ENCODE measurements around the gene PELI2.
"Not testable (repeated sequence)": the region's sequence is repeated elsewhere in the genome, so short reads cannot be mapped to it uniquely, and the experiment has no call there.

PELI2 gene

DNA sequence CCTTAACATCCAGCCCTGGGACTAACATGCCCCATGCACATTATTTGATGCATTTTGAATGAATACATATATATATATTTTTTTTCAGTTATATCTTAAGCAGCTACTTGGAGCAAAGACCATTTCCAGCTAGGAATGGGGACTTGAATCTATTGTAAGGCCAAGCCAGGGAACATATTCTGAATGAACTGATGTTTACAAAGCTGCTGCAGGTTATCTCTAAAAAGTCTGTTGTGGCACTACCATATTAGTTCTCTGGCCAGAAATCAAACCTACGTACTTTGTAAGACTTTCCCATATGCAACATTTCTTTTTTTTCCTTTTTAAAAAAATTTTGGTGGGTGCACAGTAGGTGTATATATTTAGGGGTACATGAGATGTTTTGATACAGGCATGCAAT, 43.4 kb downstream of the PELI2 start:
- Histone ChIP-seq H3K27me3 (ENCODE audit: low read length) (no peaks in the 10 kb centered on the region), H3K79me2 (ENCODE audit: insufficient read depth, low read length) (no peaks in the 10 kb centered on the region), H3F3A (ENCODE audit: insufficient read depth) (no peaks in the 10 kb centered on the region), H2AFZ (ENCODE audit: low read depth, low read length, severe bottlenecking) (no peak overlapping the region), H3K4me3 (ENCODE audit: insufficient read depth, low read length, poor library complexity, severe bottlenecking) (no peak overlapping the region), H4K20me1 (ENCODE audit: low read depth, low read length) (no peaks in the 10 kb centered on the region), H3K36me3 (ENCODE audit: low read length) (no peaks in the 10 kb centered on the region), H3K9ac (ENCODE audit: low read length) (no peak overlapping the region), H3K27ac (ENCODE audit: low read depth, low read length) (no peak overlapping the region), H3K4me2 (ENCODE audit: low read depth, low read length, poor library complexity, severe bottlenecking) (no peak overlapping the region), H3K9me3 (ENCODE audit: insufficient read depth, low read length) (no peaks in the 10 kb centered on the region), H3K9me2 (replicated peaks; ENCODE audit: insufficient read depth, low read length) (no peaks in the 10 kb centered on the region)
- TF ChIP-seq, protein P1, sequence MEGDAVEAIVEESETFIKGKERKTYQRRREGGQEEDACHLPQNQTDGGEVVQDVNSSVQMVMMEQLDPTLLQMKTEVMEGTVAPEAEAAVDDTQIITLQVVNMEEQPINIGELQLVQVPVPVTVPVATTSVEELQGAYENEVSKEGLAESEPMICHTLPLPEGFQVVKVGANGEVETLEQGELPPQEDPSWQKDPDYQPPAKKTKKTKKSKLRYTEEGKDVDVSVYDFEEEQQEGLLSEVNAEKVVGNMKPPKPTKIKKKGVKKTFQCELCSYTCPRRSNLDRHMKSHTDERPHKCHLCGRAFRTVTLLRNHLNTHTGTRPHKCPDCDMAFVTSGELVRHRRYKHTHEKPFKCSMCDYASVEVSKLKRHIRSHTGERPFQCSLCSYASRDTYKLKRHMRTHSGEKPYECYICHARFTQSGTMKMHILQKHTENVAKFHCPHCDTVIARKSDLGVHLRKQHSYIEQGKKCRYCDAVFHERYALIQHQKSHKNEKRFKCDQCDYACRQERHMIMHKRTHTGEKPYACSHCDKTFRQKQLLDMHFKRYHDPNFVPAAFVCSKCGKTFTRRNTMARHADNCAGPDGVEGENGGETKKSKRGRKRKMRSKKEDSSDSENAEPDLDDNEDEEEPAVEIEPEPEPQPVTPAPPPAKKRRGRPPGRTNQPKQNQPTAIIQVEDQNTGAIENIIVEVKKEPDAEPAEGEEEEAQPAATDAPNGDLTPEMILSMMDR (IDR thresholded peaks at IDR 0.05; ENCODE audit: insufficient read depth, low read length, poor library complexity, severe bottlenecking), result no peak
- TF ChIP-seq EZH2phosphoT487 (conservative IDR thresholded peaks at IDR 0.05; ENCODE audit: low read length), result no peak

DNA sequence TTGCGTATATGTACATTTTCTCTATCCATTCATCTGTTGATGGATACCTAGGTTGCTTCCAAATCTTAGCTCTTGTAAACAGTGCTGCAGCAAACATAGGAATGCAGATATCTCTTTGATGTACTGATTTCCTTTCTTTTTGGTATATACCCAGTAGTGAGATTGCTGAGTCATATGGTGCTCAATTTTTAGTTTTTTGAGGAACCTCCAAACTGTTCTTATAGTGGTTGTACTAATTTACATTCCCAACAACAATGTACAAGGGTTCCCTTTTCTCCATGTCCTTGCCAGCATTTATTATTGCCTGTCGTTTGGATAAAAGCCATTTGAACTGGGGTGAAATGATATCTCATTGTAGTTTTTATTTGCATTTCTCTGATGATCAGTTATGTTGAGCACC, 44.3 kb downstream of the PELI2 start:
- Histone ChIP-seq H3F3A (ENCODE audit: insufficient read depth) (no peaks in the 10 kb centered on the region), H3K79me2 (ENCODE audit: insufficient read depth, low read length) (no peaks in the 10 kb centered on the region), H3K4me2 (ENCODE audit: low read depth, low read length, poor library complexity, severe bottlenecking) (no peak overlapping the region)

DNA sequence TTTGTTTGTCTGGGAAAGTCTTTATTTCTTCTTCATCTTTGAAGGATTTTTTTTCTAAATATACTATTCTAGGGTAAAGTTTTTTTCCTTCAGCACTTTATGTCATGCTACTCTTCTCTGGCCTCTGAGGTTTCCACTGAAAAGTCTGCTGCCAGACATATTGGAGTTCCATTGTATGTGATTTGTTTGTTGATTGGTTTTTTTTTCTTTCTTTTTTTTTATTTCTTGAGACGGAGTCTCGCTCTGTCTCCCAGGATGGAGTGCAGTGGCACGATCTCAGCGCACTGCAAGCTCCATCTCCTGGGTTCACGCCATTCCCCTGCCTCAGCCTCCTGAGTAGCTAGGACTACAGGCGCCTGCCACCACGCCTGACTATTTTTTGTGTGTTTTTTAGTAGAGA, 48.4 kb downstream of the PELI2 start:
- H3K27ac ChIP-seq (ENCODE audit: low read depth, low read length); H3K9ac ChIP-seq (ENCODE audit: low read length); H3K79me2 ChIP-seq (ENCODE audit: insufficient read depth, low read length); H4K20me1 ChIP-seq (ENCODE audit: low read depth, low read length); H3K9me3 ChIP-seq (ENCODE audit: insufficient read depth, low read length); H3K27me3 ChIP-seq (ENCODE audit: low read length); H3K4me3 ChIP-seq (ENCODE audit: insufficient read depth, low read length, poor library complexity, severe bottlenecking); H3K9me2 ChIP-seq (replicated peaks; ENCODE audit: insufficient read depth, low read length); H3K36me3 ChIP-seq (ENCODE audit: low read length); H3F3A ChIP-seq (ENCODE audit: insufficient read depth); H2AFZ ChIP-seq (ENCODE audit: low read depth, low read length, severe bottlenecking); H3K4me2 ChIP-seq (ENCODE audit: low read depth, low read length, poor library complexity, severe bottlenecking): not testable (repeated sequence)

More for the DNA sequence above, 44.3 kb downstream of the PELI2 start:
- no peaks in the 10 kb centered on the region for H3K9me3 ChIP-seq (ENCODE audit: insufficient read depth, low read length)
- no peak overlapping the region for H3K9ac ChIP-seq (ENCODE audit: low read length)
- no peaks in the 10 kb centered on the region for H3K36me3 ChIP-seq (ENCODE audit: low read length)
- H3K27me3 ChIP-seq (ENCODE audit: low read length), result no peaks in the 10 kb centered on the region
- no peak overlapping the region for H3K4me3 ChIP-seq (ENCODE audit: insufficient read depth, low read length, poor library complexity, severe bottlenecking)
- no peak overlapping the region for H3K27ac ChIP-seq (ENCODE audit: low read depth, low read length)
- TF ChIP-seq, protein P1 (IDR thresholded peaks at IDR 0.05; ENCODE audit: insufficient read depth, low read length, poor library complexity, severe bottlenecking), result no peak
- no peak for TF ChIP-seq EZH2phosphoT487 (conservative IDR thresholded peaks at IDR 0.05; ENCODE audit: low read length)
- H2AFZ ChIP-seq (ENCODE audit: low read depth, low read length, severe bottlenecking), result no peak overlapping the region
- no peaks in the 10 kb centered on the region for H4K20me1 ChIP-seq (ENCODE audit: low read depth, low read length)
- H3K9me2 ChIP-seq (replicated peaks; ENCODE audit: insufficient read depth, low read length), result no peaks in the 10 kb centered on the region

DNA sequence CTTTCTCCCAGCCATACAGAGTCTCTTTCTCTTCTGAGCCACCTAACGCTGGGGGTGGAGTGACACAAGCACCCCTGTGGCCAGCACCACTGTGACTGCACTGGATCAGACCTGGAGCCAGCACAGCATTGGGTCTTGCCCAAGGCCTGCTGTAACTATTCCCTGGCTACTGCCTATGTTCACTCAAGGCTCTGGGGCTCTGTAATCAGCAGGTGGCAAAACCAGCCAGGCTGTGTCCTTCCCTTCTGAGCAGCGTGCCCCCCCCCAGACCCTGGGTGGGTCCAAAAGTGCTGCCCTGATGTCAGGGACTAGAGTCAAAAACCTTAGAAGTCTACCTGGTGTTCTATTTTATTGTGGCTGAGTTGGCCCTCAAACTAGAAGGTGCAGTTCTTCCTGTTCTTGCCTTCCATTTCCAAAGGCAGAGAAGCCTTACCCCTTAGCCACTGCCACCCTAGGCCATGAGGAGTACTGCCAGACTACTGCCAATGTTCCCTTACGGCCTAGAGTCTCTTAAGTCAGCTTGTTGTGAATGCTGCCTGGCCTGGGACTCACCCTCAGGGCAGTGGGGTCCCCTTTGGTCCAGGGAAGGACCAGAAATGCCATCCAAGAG, 49.9 kb downstream of the PELI2 start:
- Histone ChIP-seq H3K4me3 (ENCODE audit: insufficient read depth, low read length, poor library complexity, severe bottlenecking) (no peak overlapping the region), H3K27ac (ENCODE audit: low read depth, low read length) (no peak overlapping the region), H3K27me3 (ENCODE audit: low read length) (no peaks in the 10 kb centered on the region), H3K9ac (ENCODE audit: low read length) (no peak overlapping the region), H4K20me1 (ENCODE audit: low read depth, low read length) (no peaks in the 10 kb centered on the region), H2AFZ (ENCODE audit: low read depth, low read length, severe bottlenecking) (no peak overlapping the region), H3K9me2 (replicated peaks; ENCODE audit: insufficient read depth, low read length) (no peaks in the 10 kb centered on the region), H3K4me2 (ENCODE audit: low read depth, low read length, poor library complexity, severe bottlenecking) (no peak overlapping the region), H3F3A (ENCODE audit: insufficient read depth) (no peaks in the 10 kb centered on the region), H3K36me3 (ENCODE audit: low read length) (no peaks in the 10 kb centered on the region), H3K9me3 (ENCODE audit: insufficient read depth, low read length) (no peaks in the 10 kb centered on the region), H3K79me2 (ENCODE audit: insufficient read depth, low read length) (no peaks in the 10 kb centered on the region)
- TF ChIP-seq, protein P1 (IDR thresholded peaks at IDR 0.05; ENCODE audit: insufficient read depth, low read length, poor library complexity, severe bottlenecking), result no peak

Data from SU-DHL-6 (cell line).